Left hindlimb (tissue), 1 donor: ENCODE measurements around the gene SENP6.
"Not testable (repeated sequence)": the region's sequence is repeated elsewhere in the genome, so short reads cannot be mapped to it uniquely, and the experiment has no call there.

Source experiments
- DNase-seq: peaks from one replicate; pipeline ENCODE4 v3.0.0-alpha.2; 2018

The SENP6 gene

GRCh38 chr6:75601304-75602245 is at the start of gene SENP6:
TSS of gene SENP6 (plus strand) at chr6:75601880. CDS start at chr6:75602525, 645 bp downstream.
- DNase-seq: peak; percentile 92

- DNase-seq: no peak
Measured at GRCh38 chr6:75556240-75556639, 45.4 kb upstream of the SENP6 start.

- DNase-seq: no peak
Measured at GRCh38 chr6:75557068-75557467, 44.6 kb upstream of the SENP6 start.

- no peak for DNase-seq
Measured at GRCh38 chr6:75563032-75563431, 38.6 kb upstream of the SENP6 start.

GRCh38 chr6:75566137-75566767 is 35.4 kb upstream of the SENP6 start:
- DNase-seq: no peak

GRCh38 chr6:75568100-75568499 is 33.6 kb upstream of the SENP6 start:
- no peak for DNase-seq

- no peak for DNase-seq
Measured at GRCh38 chr6:75568965-75569364, 32.7 kb upstream of the SENP6 start.

- not testable (repeated sequence) for DNase-seq
Measured at GRCh38 chr6:75570671-75571070, 31.0 kb upstream of the SENP6 start.

- DNase-seq: no peak
Measured at GRCh38 chr6:75572072-75572471, 29.6 kb upstream of the SENP6 start.

GRCh38 chr6:75579951-75580350 is 21.7 kb upstream of the SENP6 start:
- DNase-seq: no peak

GRCh38 chr6:75581231-75581630 is 20.4 kb upstream of the SENP6 start:
- no peak for DNase-seq

- DNase-seq: not testable (repeated sequence)
Measured at GRCh38 chr6:75584552-75584951, 17.1 kb upstream of the SENP6 start.

GRCh38 chr6:75588948-75589347 is 12.7 kb upstream of the SENP6 start:
- DNase-seq: no peak

GRCh38 chr6:75590370-75590769 is 11.3 kb upstream of the SENP6 start:
- no peak for DNase-seq

- DNase-seq: not testable (repeated sequence)
Measured at GRCh38 chr6:75596380-75596779, 5.3 kb upstream of the SENP6 start.

- DNase-seq: no peak
Measured at GRCh38 chr6:75600768-75601167, 912 bp upstream of the SENP6 start.

- DNase-seq: peak; percentile 74
Measured at GRCh38 chr6:75602246-75603105, 796 bp downstream of the SENP6 start.

- no peak for DNase-seq
Measured at GRCh38 chr6:75603106-75603420, 1.4 kb downstream of the SENP6 start.

- no peak for DNase-seq
Measured at GRCh38 chr6:75604294-75604693, 2.6 kb downstream of the SENP6 start.

GRCh38 chr6:75605635-75606034 is 4.0 kb downstream of the SENP6 start:
- DNase-seq: no peak

- DNase-seq: no peak
Measured at GRCh38 chr6:75608304-75608703, 6.6 kb downstream of the SENP6 start.

- DNase-seq: no peak
Measured at GRCh38 chr6:75608956-75609533, 7.4 kb downstream of the SENP6 start.
